H4 (cell line): ENCODE results near the gene EXOSC5. TPM values are rescaled to one million over a fixed set of nuclear protein-coding genes. Genes with fewer than 3 reads are reported as not detected.
A peak's percentile ranks its signal among the peaks of the same experiment; 100 is the strongest.
"Not testable (repeated sequence)": the region's sequence is repeated elsewhere in the genome, so short reads cannot be mapped to it uniquely, and the experiment has no call there.

Experiments used
- DNase-seq: peaks from one replicate; pipeline ENCODE4 v3.0.0-alpha.2; 2015; ENCODE audit warnings: low spot score
- total RNA-seq: library from RNA; depleted of rRNA; stranded (reverse); fragments of >200 nt; shearing (Covaris generic); gene quantifications from 2 replicates; pipeline ENCODE4 v1.2.3, GENCODE V29; 2014

EXOSC5 gene
- total RNA-seq, 1 experiment from 2014 or later = 28.5 TPM

DNA sequence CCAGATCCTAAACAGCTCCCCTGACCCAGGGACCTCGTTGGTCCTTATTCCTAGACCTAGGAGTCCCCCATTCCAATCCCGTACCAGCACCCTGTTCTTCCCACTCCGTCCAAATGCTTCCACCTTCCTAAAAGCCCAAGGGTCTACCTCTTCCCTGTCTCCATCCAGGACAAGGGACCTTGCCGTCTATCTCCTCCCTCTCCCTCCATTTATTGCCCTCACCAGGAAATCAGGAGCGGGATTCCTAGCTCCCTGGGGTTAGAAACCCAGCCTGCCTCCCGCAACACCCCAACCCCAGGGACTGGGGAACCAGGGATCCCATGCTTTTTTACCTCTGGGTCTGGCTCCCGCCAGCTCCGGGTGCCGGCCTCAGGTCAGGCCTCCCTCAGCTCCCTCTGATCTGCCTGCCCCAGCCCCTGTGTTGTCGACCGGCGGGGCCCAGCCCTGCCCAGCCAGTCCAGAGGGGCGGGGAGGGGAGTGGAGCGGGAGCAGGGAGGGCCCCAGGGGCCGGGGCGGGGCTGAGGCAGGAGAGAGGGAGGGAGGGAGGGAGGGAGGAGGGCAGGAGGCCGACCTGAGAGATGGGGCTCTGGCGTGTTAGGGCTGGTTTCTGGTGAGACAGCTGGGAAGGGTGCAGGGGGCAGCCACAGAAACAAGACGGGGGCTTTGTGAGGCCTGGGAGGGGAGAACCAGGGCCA is 29.9 kb upstream of the EXOSC5 start, which contains the start of gene B3GNT8:
B3GNT8 (minus strand) TSS at position 423 of the 695 bp plus-strand sequence. CDS start 596 bp downstream, outside the sequence.
- DNase-seq = no peak

DNA sequence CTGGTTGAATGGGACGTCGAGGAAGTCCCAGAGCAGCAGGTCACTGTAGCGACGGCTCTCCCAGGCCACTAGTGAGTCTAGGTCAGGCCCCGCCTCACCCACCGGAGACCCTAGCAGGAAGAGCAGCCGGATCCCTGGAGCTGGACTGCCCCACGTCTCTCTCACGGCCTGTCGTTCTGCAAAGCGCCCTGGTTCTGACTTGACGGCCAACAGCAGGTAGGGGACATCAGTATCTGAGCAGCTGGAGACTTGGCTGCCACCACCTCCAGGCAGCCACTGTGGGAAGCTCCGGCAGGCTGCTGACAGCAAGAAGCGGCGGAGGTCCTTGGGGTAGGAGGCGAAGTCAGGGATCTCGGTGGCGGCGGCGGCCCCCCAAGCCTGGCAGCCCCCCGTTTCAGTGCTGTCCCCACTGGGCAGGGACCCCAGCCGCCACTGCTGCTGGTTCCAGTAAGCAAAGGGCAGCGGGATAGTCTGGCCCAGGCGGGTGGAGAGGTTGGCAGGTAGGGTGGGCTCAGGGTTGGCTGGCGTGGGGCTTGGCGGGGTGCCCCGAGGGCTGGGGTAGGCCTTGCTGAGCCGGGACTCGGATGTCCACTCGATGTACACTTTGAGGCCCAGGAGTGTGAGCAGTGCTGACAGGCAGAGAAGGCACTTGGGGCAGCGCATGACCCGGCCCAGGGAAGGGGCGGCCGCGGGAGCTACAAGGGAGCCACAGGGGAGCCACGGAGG is 29.1 kb upstream of the EXOSC5 start:
- DNase-seq = no peak

DNA sequence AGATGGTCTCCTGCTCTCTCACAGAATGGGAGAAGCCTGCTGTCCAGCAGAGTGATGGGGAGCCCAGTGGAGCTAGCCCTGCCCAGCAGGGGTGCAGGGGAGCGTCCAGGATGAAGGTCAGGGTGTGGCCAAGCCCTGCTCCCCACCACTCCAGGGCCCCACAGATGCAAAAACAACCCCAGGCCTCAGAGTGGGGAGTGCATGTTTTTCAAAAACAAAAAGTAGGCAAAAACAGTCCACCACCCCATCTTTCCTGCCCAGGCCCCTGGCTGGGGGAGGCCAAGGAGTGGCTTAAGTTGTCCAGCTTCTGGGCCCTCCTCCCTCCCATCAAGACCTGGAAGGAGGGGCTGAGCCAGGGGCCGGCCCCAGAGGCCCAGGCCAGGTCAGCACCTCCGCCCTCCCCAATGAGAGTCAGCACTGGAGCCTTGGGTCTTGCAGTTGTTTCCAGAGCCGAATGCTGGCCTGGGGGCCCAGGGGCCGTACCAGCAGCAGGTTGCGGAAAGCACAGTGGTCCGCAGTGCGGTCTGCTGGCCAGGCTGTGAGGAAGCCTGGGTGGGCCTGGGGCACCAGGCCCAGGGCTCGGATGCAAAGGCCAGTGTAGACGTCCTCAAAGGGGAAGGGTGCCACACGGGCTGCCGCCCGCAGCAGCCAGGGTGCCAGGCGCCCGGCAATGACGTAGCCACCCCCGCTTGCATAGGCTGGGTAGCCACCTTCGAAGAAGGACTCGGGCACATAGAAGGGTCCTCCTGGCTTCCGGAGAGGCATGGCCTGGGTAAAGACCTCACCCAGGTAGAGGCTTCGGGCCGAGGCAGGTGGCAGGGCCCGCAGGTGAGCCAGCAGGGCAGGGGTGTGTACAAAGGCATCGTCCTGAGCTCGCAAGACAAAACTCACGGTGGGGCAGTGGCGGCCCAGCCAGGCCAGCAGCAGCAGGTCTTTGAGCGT is 28.3 kb upstream of the EXOSC5 start:
- no peak for DNase-seq

DNA sequence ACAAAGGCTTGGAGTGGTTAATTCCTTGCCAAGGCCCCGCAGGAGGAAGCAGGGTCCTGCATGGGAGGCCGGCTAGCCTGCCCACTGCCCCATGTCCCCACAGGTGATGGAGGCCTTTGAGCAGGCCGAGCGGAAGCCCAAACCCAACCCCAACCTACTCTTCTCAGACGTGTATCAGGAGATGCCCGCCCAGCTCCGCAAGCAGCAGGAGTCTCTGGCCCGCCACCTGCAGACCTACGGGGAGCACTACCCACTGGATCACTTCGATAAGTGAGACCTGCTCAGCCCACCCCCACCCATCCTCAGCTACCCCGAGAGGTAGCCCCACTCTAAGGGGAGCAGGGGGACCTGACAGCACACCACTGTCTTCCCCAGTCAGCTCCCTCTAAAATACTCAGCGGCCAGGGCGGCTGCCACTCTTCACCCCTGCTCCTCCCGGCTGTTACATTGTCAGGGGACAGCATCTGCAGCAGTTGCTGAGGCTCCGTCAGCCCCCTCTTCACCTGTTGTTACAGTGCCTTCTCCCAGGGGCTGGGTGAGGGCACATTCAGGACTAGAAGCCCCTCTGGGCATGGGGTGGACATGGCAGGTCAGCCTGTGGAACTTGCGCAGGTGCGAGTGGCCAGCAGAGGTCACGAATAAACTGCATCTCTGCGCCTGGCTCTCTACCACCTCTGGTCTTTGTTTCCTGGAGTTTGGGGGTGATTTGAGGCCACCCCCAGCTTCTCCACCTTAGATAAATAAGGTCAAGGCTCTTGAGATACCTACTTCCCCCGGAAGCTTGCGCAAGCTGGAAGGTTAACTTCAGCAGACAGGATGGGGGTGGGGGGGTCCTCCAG is 27.4 kb upstream of the EXOSC5 start:
- DNase-seq = no peak

DNA sequence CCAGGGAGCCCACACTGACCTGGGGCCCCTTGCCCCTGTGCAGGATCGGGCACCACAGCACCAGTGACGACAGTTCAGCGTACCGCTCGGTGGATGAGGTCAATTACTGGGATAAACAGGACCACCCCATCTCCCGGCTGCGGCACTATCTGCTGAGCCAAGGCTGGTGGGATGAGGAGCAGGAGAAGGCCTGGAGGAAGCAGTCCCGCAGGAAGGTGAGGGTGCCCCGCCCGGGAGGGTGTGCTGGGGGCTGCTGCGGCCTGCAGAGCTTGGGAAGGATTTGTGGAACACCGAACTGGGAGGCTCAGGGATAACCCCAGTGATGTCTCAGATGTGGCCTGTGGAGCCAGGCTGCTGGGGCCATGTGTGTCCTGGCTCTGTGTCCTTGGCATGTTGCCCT is 25.8 kb upstream of the EXOSC5 start:
- DNase-seq = no peak

DNA sequence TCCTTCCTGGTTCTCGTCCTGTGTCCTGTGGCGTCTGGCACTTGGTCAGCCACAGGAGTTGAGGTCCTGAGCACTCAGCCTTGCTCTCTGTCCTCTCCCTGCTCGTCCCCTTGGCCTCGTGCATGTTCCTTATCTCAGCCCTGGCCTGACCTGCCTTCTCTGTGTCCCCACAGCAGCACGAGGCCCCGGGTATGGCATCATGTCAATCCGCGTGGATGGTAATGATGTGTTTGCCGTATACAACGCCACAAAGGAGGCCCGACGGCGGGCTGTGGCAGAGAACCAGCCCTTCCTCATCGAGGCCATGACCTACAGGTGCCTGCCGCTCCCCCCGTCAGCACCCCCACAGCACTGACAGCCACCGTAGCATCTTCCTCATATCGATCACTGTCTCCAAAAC is 25.3 kb upstream of the EXOSC5 start:
- no peak for DNase-seq

DNA sequence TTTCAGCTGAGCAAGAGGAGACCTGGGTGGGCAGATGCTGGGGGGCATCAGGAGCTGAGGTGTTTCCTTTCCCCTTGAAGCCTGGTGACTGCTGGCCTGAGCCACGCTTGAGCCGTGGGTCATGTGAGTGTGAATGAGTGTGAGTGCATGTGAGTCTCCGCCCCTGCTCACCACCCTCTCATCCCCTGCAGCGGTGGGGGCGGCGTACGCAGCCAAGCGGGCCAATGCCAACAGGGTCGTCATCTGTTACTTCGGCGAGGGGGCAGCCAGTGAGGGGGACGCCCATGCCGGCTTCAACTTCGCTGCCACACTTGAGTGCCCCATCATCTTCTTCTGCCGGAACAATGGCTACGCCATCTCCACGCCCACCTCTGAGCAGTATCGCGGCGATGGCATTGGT is 24.8 kb upstream of the EXOSC5 start:
- DNase-seq = no peak

DNA sequence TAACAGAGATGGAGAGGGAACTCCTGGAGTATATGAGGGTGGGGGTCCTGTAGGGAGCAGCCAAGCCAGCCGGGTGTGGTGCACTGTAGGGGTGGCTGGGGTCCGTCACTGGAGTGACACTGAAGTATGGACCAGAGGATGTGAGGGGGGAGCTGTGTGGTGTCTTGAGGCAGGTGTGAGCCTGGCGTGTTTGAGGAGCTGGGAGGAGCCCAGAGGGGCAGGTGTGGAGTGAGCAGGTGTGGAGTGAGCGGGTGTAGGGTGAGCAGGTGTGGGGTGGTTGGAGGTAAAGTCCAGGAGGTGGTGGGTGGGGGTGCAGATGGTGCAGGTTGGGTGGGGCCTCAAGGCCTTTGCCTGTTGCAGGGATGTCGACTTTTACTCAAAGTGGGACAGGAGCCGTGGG is 24.2 kb upstream of the EXOSC5 start:
- no peak for DNase-seq

DNA sequence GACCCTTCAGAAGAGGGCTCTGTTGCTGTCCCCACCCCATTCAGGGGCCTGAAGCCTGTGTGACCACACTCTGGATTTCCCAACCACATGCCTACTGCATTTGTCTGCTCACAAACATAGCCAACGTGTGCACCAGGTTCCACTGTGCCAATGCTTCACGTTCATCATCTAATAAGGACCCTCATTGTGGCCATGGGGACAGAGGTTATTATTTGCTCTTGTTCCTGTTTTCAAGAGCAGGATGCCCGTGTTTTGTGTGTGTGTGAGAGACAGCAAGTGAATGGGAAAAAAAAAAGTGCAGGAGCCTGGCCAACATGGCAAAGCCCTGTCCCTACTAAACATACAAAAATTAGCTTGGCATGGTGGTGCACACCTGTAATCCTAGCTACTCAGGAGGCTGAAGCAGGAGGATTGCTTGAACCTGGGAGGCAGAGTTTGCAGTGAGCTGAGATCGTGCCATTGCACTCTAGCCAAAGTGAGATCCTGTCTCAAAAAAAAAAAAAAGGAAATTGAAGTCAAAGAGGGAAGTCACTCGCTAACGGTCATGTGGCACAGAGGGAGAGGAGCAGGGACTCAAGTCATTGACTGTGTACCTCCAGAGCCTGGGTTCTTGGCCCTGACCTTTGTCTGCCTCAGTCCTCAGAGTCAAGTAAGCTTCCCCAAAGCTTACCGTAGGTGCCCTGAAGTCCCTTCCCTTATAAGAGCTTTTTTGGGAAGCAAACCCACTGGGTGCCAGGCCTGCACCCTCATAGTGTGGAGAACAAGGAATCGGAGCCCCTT is 23.1 kb upstream of the EXOSC5 start:
- DNase-seq = no peak

DNA sequence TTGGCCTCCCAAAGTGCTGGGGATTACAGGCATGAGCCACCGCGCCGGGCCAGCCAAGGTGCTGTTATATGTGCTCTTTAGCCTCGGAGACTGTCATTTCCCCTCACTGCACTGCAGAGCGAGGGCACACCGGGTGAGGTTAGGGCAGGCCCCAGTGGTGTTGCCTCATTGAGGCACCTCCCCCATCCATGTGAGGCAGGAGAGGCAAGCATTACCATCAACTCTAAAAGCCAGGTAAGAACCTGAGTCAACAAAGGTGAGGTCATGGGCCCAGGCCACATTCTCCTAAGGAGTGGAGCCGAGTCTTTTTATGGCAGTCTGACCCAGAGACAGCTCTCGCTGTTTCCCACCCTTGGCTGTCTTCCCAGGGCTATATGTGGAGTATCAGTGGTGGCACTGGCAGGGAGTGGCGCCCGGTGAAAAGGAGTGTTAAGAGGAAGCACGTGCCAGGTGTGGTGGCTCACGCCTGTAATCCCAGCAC is 19.1 kb upstream of the EXOSC5 start:
- DNase-seq = no peak

DNA sequence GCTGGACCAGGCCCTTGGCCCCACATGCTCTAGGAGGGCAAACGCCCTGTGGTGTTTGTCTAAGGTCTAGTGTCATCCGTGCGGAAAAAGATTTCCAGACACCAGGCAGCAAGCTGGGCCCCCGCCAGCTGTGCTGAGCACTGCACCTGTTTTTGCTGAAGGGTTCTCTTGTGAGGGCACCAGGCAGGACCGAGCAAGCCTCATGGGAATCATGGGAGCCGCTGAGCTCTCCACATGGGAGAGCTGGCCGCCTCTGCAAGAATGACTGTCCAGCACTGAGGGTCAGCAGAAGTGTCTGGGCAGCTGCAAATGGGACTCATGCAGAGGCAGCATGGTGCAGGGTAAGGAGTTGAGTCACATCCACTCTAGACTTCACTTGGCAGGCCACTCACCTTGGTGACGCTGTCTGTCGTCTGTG is 18.0 kb upstream of the EXOSC5 start:
- DNase-seq = no peak

DNA sequence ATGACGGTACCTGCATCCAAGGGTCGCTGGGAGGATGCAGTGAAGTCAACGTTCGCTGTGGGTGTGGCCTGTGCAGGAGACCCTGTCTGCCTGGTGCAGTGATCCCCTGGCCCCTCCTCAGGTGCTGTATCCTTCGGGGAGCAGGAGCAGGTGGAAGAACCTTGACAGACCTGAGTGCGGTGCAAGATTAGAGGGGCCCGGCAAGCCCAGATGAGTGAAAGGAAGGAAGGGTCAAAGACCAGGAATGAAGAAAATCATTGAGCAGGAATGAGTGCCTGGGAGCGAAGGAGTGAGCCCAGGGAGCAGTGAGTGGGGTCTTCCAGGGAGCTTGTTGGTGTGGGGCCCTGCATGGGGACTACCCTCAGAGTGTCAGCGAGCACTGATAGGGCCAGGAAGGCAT is 17.3 kb upstream of the EXOSC5 start:
- no peak for DNase-seq

DNA sequence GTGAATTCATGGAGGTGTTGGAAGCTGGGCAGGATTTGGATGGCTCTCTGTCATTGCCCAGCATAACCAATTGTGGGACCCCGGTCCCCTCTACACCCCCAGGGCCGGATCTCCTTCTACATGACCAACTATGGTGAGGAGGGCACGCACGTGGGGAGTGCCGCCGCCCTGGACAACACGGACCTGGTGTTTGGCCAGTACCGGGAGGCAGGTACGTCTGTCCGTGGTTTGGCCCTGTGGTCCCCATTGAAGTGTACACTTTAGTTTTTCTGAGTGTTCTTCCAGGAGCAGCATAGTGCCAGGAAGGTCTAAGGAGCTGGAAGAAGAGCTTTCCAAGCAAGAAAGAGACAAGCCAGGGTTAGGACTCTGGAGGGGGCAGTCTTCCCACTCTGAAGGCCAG is 16.8 kb upstream of the EXOSC5 start:
- no peak for DNase-seq

DNA sequence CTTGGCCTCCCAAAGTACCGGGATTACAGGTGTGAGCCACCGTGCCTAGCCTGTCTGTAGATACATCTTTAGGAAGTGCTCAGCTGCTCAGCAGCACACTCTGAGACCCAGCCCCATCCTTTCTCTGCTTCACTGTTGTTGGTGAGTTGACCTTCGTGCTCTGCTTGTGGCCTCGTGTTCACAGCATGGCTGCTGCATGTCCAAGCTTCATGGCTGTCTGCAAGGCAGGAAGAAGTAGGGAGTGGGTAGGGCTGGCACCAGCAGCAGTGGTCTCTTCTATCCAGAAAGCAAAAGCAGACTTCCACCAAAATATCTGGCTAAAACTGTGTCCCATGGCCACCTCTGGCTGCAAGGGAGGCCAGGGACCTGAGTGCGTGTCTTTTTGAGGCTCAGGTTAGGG is 15.8 kb upstream of the EXOSC5 start:
- no peak for DNase-seq

DNA sequence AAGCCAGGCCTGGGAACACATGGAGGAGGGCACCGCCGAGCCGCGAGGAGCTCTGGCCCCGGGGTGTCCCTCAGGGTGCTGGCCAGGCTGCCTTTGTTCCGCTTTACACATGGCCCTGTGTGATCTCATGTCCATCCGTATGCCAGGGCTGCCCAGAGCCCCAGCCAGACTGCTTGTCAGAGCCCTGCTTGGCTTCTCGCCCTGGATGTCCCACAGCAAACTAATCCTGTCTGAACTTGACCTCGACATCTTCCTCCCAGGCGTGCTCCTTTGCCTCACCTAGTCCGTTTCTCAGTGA is 14.8 kb upstream of the EXOSC5 start:
- DNase-seq = no peak

DNA sequence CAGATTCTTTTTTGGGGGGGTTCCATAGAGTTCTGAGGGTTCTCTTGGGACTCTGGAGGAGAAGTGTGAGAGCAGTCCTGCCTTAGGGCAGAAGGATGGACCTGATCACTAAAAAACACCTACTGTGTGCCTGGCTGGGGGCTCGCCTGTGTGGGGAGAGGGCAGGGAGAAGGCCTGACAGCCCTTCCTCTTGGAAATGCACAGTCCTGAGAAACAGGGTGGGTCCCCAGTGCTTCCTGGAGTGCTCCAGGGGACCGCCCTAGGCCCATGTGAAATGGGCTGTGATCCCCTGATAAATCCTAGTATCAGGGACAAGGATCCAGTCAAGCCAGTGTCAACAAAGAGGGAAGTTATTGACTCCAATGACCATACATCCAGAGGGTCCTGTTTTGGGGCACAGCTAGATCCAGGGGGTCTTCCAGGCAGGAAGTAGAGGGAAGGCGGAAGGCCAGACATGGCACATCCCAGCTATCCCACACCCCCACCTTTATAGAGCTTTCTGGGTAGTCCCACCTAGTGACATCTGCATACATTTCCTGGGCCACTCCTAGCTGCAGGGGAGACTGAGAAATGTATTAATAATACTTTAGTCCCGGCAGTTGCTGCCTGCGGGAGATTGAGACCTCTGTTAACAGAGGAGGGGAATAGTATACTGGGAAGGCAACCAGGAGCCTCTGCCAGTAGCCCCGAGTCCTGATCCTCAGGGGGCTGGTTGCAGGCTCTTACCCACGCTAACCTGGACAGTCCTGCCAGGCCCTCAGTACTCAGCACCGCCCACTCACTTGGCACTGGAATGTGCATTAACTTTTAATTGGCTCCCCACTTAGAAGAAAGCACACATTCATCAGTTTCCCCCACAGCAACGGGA is 14.2 kb upstream of the EXOSC5 start:
- no peak for DNase-seq

DNA sequence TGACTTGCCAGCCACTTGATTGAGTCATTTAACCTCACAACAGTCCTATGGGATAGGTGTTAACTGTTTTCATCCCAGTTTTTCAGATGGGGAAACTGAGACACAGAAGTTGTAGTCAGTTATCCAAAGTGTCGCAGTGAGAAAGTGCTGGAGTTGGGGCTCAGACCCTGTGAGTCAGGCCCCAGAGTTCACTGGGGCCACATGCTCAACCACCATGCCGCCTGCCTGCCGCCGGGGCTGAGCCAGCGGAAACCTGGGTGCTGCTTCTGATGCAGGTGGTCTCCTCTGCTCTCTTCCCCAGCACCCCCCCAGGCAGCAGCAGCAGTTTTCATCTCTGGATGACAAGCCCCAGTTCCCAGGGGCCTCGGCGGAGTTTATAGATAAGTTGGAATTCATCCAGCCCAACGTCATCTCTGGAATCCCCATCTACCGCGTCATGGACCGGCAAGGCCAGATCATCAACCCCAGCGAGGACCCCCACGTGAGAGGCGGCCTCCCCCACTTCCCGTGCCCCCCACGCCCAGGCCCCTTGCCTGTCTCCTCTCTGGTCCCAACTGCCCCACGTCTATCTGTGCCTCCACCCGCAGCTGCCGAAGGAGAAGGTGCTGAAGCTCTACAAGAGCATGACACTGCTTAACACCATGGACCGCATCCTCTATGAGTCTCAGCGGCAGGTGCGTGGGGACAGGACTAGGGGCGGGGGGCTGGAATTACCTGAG is 13.3 kb upstream of the EXOSC5 start:
- DNase-seq = no peak

DNA sequence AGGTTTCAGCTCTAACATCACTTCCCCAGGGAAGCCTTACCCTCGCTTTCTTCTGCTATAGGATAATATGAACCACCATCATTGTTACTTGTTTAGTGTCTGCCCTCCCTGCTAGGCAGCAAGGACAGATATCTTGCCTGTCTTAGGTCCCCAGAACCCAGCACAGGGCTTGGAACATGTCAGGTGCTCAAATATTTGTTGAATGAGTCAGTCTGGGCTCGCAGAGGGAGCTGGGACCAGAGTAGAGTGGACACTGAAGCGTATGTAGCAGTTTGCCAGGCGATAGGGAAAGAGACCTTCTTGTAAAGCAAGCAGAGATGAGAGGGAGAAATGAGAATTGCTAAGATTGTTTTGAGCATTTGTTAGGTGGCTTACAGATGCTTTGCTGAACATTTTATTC is 12.1 kb upstream of the EXOSC5 start:
- peak; percentile 31 for DNase-seq

DNA sequence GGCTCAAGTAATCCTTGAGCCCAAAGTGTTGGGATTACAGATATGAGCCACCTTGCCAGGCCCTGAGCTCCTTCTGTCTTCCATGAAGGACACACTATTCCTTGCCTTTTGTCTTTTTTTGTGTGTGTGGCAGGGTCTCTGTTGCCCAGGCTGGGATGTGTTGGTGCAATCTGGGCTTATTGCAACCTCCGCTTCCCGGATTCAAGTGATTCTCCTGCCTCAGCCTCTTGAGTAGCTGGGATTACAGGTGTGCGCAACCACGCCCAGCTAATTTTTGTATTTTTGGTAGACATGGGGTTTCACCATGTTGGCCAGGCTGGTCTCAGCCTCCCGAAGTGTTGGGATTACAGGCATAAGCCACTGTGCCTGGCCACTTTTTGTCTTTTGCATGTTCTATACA is 11.7 kb upstream of the EXOSC5 start:
- DNase-seq = not testable (repeated sequence)
